Hepatic stellate cell (primary cell): Measurements from ENCODE around the gene SRPK2.
"Not testable (repeated sequence)": the region's sequence is repeated elsewhere in the genome, so short reads cannot be mapped to it uniquely, and the experiment has no call there.

Experiments
- DNase-seq: peaks from one replicate; pipeline ENCODE4 v3.0.0; 2011; ENCODE audit warnings: low spot score

SRPK2 gene

DNA sequence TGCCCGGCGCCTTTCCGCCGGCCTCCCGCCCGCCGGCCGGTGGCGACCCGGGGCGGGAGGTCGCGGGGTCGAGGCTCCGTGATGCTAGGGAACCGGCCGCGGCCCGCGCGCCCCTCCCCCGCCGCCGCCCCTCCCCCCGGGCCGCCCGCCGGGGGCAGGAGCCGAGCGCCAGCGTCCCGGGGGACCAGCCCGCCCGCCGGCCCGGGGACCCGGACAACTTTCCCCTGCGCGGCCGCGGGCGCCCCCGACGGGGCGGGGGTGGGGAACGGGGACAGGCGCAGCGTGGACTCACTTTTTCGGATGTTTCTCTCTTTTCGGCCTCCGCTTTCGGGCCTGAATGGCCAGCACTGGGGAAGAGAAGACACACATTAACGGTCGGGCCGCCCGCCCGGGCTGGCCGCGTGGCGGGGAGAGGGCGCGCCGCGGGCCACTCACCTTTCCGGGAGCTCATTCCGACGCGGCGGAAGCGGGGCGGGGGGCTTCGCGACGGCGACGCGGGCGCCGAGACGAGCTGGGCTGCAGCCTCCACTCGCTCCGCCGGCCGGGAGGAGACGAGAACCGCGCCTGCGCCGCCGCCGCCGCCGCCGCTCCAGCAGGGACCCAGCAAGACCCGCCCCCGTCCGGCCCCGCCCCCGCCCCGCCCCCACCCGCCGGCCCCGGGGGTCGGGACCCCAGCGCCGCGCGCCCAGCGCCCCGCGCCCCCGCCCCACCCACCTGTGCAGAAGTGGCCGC is at the start of gene SRPK2:
Gene SRPK2 (minus strand): TSS at position 566 of the 732 bp plus-strand sequence.
- peak; percentile 88 for DNase-seq

DNA sequence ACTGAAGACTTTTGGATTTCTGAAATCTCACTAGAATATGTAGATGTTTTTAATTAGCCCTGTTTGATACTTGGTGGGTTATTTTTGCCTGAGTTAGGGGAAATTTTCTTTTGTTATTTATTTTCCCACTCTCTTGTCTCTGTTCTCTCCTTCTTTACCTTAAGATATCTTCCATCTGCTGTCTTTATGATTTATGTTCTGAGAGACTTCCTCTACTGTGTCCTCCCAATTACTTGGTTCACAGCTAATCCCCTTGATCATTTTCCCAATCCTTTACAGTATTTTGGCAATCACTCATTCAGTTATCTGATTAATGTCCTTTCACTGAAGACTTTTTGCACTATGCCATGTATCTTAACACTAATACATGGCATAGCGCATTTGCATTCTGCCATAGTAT is 49.5 kb upstream of the SRPK2 start:
- no peak for DNase-seq

DNA sequence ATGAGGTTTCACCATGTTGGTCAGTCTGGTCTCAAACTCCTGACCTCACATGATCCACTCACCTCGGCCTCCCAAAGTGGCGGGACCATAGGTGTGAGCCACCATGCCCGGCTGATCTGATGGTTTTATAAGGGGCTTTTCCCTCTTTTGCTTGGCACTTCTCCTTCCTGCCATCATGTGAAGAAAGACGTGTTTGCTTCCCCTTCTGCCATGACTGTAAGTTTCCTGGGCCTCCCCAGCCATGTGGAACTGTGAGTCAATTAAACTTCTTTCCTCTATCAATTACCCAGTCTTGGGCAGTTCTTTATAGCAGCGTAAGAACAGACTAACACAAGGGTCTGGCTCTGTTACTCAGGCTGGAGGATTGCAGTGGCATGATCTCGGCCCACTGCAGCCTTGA is 48.6 kb upstream of the SRPK2 start:
- not testable (repeated sequence) for DNase-seq

DNA sequence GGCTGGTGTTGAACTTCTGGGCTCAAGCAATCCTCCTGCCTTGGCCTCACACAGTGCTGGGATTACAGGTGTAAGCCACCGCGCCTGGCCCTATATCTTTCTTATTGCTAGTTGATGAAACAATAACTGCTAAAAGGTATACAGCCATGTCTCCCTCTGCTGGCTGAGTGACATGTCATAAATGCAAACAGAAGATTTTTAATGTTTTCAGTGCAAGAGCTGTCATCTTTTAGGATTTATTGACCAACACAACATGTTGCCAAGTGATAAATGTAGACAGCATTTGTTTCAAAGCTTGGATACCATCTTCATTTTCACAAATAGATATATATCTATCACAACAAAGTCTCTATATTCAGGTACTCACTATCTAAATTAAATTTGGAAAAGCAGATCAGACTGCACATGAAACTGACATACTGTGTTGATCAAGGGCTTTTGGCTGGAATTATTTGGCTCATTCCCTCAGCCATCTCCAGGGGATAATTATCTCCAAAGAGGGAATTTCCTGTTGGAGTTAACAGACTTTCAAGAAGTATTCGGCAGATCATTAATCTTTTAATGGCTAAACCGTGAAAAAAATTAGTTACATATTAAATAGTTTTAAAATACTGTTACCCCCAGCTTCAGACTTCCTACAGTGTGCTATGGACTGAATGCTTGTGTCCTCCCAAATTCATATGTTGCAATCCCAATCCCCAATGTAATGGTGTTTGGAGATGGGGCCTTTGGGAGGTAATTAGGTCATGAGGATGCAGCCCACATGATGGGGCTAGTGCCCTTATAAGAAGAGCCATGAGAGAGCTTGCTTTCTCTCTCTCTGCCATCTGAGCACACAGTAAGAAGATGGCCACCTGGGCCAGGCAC is 41.3 kb upstream of the SRPK2 start:
- no peak for DNase-seq

DNA sequence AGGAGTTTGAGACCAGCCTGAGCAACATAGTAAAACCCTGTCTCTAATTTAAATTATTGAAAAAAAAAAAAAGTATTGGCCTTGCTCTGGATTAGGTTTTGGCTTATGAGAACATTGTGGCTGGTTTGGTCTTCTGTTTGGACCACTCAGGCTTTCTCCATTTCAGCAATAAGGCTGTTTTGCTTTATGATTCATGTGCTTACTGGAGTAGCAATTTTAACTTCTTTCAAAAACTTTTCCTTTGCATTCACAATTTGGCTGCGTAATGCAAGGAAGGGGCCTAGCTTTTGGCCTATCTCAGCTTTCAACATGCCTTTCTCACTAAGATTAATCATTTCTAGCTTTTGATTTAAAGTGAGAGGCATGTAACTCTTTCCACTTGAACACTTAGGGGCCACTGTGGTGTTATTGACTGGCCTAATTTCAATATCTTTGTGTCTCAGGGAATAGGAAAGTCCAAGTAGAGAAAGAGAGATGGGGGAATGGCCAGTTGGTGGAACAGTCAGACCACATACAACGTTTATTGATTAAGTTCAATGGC is 38.0 kb upstream of the SRPK2 start:
- DNase-seq, result no peak

DNA sequence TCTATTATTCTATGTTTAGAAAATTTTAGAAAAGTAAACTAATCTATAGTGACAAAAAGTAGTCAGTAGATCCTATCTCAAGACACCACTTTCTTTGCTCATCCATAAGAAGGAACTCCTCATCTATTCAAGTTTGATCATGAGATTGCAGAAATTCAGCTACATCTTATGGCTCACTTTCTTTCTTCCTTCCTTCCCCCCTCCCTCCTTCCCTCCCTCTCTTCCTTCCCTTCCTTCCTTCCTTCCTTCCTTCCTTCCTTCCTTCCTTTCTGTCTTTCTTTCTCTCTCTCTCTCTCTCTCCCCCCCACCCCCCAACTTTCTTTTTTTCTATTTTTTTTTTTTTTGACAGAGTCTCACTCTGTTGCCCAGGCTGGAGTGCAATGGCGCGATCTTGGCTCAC is 35.3 kb upstream of the SRPK2 start:
- DNase-seq, result no peak

DNA sequence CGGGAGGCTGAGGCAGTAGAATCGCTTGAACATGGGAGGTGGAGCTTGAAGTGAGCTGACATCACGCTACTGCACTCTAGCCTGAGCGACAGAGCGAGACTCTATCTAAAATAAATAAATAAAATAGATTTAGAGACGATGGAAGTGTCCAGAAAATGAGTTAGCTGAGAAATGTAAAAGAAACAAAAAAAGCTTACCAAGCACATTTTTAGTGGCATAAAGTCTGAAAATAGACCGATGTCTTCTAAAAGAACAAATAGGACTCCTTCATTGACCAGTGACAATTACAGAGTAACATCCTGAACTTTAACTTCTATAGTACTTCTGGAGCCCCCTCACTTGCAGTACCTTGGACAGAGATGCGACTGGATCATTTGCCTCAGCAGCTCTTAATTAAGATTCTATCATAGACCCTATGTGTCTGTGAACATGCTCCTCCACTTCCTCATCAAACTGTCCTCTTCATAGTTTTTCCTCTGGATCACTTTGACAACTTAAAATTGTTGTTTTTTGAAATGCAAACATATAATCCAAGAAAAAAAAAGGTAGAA is 25.2 kb upstream of the SRPK2 start:
- no peak for DNase-seq

DNA sequence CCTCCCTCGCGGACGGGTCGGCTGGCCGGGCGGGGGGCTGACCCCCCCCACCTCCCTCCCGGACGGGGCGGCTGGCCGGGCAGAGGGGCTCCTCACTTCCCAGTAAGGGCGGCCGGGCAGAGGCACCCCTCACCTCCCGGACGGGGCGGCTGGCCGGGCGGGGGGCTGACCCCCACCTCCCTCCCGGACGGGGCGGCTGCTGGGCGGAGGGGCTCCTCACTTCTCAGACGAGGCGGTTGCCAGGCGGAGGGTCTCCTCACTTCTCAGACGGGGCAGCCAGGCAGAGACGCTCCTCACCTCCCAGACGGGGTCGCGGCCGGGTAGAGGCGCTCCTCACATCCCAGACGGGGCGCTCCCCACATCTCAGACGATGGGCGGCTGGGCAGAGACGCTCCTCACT is 22.1 kb upstream of the SRPK2 start:
- DNase-seq, result not testable (repeated sequence)

DNA sequence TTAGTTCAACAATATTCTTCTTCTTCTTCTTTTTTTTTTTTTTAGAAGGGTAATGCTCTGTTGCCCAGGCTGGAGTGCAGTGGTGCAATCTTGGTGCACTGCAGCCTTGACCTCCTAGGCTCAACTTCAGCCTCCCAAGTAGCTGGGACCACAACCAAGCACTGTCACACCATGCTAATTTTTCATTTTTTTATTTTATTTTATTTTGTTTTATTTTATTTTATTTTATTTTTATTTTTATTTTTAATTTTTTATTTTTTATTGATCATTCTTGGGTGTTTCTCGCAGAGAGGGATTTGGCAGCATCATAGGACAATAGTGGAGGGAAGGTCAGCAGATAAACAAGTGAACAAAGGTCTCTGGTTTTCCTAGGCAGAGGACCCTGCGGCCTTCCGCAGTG is 21.1 kb upstream of the SRPK2 start:
- DNase-seq, result not testable (repeated sequence)

DNA sequence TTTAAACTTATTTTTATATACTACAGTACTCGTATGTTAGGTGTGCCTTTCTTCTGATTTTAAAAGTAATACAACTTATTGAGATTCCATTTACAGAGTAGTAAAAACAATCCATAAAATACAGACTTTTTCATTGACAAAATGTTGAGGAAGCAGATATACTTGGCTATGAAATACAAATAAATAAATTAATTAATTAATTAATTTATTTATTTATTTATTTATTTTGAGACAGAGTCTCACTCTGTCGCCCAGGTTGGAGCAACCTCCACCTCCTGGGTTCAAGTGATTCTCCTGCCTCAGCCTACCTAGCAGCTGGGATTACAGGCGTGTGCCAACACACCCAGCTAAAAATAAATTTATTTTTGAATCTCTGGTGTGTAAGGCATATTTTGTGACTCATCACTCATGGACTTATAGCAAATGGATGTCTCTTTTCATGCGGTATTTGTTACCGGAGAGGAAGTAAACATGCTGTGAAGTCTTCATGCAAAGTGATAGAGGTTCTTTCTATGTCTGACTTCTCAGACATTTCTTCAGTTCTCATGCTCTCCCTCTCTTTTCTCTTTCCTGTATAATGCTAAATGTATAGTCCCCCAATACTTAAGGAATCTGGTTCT is 20.2 kb upstream of the SRPK2 start:
- no peak for DNase-seq

DNA sequence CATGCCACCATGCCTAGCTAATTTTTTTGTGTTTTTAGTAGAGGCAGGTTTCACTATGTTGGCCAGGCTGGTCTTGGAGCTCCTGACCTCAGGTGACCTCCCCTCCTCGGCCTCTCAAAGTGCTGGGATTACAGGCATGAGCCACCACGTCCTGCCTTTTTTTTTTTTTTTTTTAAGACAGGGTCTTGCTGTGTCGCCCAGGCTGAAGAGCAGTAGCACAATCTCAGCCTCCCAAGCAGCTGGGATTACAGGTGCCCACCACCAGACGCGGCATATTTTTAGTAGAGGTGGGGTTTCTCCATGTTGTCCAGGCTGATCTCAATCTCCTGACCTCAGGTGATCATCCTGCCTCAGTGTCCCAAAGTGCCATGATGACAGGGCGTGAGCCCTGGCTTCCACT is 14.4 kb upstream of the SRPK2 start:
- no peak for DNase-seq

DNA sequence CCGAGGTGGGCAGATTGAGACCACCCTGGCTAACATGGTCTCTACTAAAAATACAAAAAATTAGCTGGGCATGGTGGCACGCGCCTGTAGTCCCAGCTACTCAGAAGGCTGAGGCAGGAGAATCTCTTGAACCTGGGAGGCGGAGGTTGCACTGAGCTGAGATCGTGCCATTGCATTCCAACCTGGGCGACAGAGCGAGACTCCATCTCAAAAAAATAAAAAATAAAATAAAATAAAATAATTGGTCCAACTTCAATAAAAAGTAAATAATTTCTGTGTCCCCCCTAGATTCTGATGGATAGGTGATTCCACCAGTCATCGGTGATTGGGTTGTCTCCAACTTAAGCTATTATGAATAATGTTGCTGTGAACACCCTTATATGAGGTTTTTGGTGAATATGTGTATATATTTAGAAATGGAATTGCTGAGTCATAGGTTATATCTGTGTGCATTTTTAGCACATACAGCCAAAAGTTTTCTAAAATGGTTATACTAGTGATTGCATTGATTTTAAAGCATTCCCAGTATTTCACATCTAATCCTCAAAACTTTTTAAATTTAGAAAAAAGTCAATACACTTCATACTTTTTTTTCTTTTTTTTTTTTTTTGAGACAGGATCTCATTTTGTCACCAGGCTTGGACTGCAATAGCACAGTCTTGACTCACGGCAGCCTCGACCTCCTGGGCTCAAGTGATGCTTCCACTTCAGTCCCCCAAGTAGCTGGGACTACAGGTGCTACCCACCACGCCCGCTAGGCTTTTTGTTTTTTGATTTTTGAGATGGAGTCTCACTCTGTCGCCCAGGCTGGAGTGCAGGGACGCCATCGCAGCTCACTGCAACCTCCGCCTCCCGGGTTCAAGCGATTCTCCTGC is 13.7 kb upstream of the SRPK2 start:
- no peak for DNase-seq

DNA sequence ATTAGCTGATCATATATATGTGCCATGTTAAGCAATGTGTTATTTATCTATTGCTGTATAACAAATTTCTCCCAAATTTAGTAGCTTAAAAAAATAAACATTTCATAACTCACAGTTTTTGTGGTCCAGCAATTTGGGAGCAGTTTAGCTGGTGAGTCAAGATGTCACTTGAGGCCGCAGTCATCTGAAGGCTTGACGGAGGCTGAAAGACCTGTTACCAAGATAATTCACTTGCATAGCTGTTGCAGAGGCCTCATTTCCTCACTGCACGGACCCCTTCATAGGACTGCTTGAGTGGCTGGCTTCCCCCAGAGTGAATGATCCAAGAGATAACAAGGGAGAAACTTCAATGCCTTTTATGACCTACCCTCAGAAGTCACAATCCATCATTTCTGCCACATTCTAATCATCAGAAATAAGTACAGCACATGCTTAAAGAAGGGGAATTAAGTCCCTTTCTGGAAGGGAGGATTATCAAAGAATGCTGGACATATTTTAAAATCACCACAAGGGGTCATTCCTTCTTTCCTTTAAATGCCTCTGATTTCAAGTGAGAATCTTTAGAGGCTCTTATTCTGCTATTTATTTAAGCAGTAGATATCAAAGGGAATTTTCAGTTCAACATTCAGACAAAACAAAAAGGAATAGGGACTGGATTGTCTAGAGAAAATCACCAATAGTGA is 10.5 kb upstream of the SRPK2 start:
- DNase-seq, result peak; percentile 29

DNA sequence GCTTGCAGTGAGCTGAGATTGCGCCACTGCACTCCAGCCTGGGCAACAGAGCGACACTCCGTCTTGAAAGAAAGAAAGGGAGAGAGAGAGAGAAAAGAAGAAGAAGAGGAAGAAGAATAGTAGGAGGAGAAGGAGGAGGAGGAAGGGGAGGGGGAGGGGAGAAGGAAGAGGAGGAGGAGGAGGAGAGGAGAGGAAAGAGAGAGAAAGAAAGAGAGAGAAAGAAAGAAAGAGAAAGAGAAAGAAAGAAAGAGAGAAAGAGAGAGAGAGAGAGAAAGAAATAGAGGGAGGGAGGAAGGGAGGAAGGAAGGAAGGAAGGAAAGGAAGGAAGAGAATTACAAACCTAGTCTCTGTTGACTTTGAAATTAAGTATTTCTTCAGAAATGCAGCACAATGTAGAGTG is 7.8 kb upstream of the SRPK2 start:
- DNase-seq, result no peak

DNA sequence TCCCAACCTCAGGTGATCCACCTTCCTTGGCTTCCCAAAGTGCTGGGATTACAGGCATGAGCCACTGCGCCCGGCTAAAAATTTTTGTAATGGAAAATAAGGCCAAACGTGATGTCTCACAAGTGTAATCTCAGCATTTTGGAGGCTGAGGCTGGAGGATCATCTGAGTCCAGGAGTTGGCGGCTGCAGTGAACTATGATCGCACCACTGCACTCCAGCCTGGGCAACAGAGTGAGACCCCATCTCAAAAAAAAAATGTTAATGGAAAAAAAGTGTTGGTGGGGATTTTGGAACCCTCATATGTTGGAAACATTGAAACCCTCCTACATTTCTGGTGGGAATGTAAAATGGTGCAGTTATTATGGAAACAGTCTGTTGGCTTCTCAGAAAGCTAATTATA is 2.7 kb upstream of the SRPK2 start:
- no peak for DNase-seq

DNA sequence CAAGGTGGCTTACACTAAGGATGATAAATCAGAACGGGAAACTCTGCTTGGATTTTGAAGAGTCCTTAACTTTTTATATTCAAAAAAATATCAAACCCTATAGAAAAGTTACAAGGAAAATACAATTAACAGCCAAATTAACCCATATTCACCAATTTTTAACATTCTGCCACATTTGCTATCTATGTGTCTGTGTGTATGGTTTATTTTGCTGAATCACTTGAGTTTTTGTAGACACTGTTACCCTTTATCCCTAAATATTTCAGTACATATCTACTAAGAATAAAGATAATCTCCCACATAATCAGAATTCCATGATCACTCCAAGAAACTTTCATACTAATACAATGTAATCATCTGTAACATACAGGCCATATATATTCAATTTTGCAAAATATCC is 1.2 kb upstream of the SRPK2 start:
- no peak for DNase-seq

DNA sequence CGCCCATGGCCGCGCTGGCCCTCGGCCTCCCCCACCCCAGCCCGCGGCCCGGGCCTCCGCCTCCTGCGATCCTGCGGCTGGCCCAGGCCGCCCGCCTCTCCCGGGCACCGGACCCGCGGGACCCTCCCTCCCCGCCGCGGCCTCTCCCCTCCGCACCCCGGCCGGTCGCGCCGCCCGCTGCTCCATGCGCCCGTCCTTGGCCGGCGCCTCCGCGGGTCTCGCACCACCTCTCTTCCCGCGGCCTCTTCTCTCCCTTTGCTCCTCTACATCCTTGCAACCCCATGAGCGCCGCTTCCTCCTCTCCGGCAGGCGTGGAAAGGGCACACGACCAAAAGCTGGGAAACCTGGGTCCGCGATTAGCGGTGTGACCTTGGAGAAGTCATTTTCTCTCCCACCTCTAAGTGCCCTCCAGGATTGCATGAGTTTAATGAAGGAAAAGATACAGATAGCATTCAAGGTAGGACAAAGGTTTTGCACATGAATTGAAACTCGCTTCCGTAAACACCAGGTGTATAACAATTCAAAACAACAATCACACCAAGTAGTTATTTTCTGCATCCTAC is 448 bp upstream of the SRPK2 start:
- peak; percentile 80 for DNase-seq

DNA sequence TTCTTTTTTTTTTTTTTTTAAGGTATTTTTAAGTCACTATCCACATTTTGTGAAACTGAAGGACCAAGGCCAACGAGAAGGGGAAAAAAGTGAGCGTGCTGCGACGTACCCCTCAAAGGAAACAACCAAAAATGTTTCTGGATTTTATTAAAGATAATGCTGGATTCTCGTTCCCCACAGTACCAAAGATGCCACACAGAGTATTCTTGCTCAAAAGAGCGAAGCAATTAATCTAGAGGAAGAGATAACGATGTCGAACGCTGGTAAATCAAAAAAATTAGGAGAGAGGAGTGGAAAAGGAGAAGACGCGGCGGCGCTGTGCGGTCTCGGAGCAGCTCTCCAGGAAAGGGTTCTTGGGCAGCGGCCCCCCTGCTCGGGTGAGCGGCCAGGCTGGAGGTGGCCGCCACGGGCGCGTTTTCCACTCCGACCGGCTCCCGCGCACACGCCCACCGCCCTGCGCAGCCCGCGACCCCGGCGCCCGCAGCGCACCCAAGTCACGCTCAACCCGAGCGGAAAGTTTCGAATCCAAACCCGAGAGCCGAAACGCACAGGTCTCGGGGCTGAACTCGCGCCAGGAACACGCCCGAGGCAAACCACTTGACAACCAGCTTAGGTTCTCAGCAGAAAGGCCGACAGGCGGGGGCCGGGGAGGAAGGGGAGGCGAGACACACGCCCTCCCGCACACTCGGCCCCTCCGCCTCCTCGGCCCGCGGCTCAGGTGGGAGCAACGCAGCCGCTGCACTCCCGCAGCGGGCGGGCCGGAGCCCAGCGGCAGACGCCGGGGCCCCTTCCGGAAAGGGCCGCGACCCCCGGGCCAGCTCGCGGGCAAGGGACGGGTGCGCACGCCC is 989 bp downstream of the SRPK2 start:
- DNase-seq, result peak; percentile 70

DNA sequence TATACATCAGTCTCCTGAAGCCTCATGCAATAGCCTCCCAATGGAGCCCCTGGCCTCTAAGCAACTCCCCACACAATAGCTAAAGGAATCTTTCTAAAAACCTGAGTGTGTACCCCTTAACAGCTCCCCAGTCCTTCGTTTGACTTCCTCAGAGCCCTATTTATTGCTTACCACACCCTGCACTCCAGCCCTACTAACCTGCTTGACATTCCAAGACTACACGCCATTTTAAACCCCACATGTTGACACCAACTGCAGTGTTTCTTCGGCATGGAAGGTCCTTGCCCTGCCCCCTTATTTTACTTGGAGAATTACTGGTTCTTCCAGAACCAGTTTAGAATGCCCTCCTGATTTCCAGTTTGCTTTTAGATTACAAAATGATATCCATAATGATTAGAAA is 10.8 kb downstream of the SRPK2 start:
- DNase-seq, result no peak
